Activated naive CD8-positive, alpha-beta T cell treated with anti-CD3 and anti-CD28 coated beads, Interleukin-2, amount 50 U/mL, for 24 hours (primary cell): ENCODE measurements around the gene CAB39L.

Source experiments
- ATAC-seq: fragments of 150-1000 bp; cut with Tn5 transposase; one replicate; pipeline ENCODE4 v1.10.0; 2021
- DNase-seq: peaks from one replicate; pipeline ENCODE4 v3.0.0; 2021
- H3K27ac Mint-ChIP-seq: one replicate; pipeline ENCODE4 v1.8.0; 2021; ENCODE audit warnings: mild to moderate bottlenecking, mixed read lengths
- H3K27me3 Mint-ChIP-seq: one replicate; pipeline ENCODE4 v1.8.0; 2021; ENCODE audit warnings: mixed read lengths
- H3K36me3 Mint-ChIP-seq: one replicate; pipeline ENCODE4 v1.8.0; 2021; ENCODE audit warnings: low read depth, mixed read lengths
- H3K4me1 Mint-ChIP-seq: one replicate; pipeline ENCODE4 v1.8.0; 2021; ENCODE audit warnings: mixed read lengths
- H3K4me3 Mint-ChIP-seq: one replicate; pipeline ENCODE4 v1.8.0; 2021; ENCODE audit warnings: mild to moderate bottlenecking, moderate library complexity, mixed read lengths
- H3K9me3 Mint-ChIP-seq: one replicate; pipeline ENCODE4 v1.8.0; 2021; ENCODE audit warnings: mixed read lengths

The CAB39L gene

GRCh38 chr13:49424011-49424560 lies 19.8 kb downstream of the CAB39L start:
- no peak overlapping the region for H3K4me3 Mint-ChIP-seq
- no peaks in the 10 kb centered on the region for H3K27me3 Mint-ChIP-seq
- H3K4me1 Mint-ChIP-seq, result no peaks in the 10 kb centered on the region
- H3K9me3 Mint-ChIP-seq, result no peaks in the 10 kb centered on the region
- ATAC-seq (no peak), DNase-seq (no peak)
- no peaks in the 10 kb centered on the region for H3K36me3 Mint-ChIP-seq
- no peak overlapping the region for H3K27ac Mint-ChIP-seq

- DNase-seq, result peak; percentile 6
- no peak overlapping the region for H3K4me3 Mint-ChIP-seq
- no peaks in the 10 kb centered on the region for H3K4me1 Mint-ChIP-seq
These were observed 22.5 kb downstream of the CAB39L start for GRCh38 chr13:49421391-49421790.

GRCh38 chr13:49419276-49419675 lies 24.6 kb downstream of the CAB39L start:
- no peaks in the 10 kb centered on the region for H3K4me1 Mint-ChIP-seq
- no peak overlapping the region for H3K27ac Mint-ChIP-seq
- no peak overlapping the region for H3K4me3 Mint-ChIP-seq
- H3K27me3 Mint-ChIP-seq, result peaks cover 2% of the 10 kb centered on the region
- ATAC-seq, result no peak
- DNase-seq, result no peak
- no peaks in the 10 kb centered on the region for H3K9me3 Mint-ChIP-seq
- no peaks in the 10 kb centered on the region for H3K36me3 Mint-ChIP-seq

More at GRCh38 chr13:49421391-49421790, 22.5 kb downstream of the CAB39L start:
- H3K27ac Mint-ChIP-seq, result no peak overlapping the region
- H3K27me3 Mint-ChIP-seq, result peaks cover 2% of the 10 kb centered on the region
- H3K9me3 Mint-ChIP-seq, result no peaks in the 10 kb centered on the region
- peak; percentile 78 for ATAC-seq
- no peaks in the 10 kb centered on the region for H3K36me3 Mint-ChIP-seq

- H3K27me3 Mint-ChIP-seq, result peaks cover 2% of the 10 kb centered on the region
These were observed 25.7 kb downstream of the CAB39L start for GRCh38 chr13:49418206-49418605.

GRCh38 chr13:49417161-49417560 lies 26.7 kb downstream of the CAB39L start:
- ATAC-seq (no peak), DNase-seq (no peak)
- Mint-ChIP-seq H3K4me3 (no peak overlapping the region), H3K27me3 (peaks cover 2% of the 10 kb centered on the region), H3K9me3 (no peaks in the 10 kb centered on the region), H3K36me3 (no peaks in the 10 kb centered on the region), H3K4me1 (no peaks in the 10 kb centered on the region), H3K27ac (no peak overlapping the region)

More at GRCh38 chr13:49418206-49418605, 25.7 kb downstream of the CAB39L start:
- no peaks in the 10 kb centered on the region for H3K36me3 Mint-ChIP-seq
- no peaks in the 10 kb centered on the region for H3K9me3 Mint-ChIP-seq
- H3K27ac Mint-ChIP-seq, result no peak overlapping the region
- DNase-seq (no peak), ATAC-seq (no peak)
- H3K4me1 Mint-ChIP-seq, result no peaks in the 10 kb centered on the region
- H3K4me3 Mint-ChIP-seq, result no peak overlapping the region

- H3K36me3 Mint-ChIP-seq, result no peaks in the 10 kb centered on the region
- no peak overlapping the region for H3K27ac Mint-ChIP-seq
- ATAC-seq, result no peak
- DNase-seq, result no peak
- H3K4me3 Mint-ChIP-seq, result no peak overlapping the region
- no peaks in the 10 kb centered on the region for H3K27me3 Mint-ChIP-seq
- H3K9me3 Mint-ChIP-seq, result no peaks in the 10 kb centered on the region
- H3K4me1 Mint-ChIP-seq, result no peaks in the 10 kb centered on the region
These were observed 31.1 kb downstream of the CAB39L start for GRCh38 chr13:49412749-49413148.

GRCh38 chr13:49411353-49411752 lies 32.5 kb downstream of the CAB39L start:
- Mint-ChIP-seq H3K4me1 (no peaks in the 10 kb centered on the region), H3K27me3 (no peaks in the 10 kb centered on the region), H3K36me3 (no peaks in the 10 kb centered on the region), H3K27ac (no peak overlapping the region), H3K9me3 (no peaks in the 10 kb centered on the region), H3K4me3 (no peak overlapping the region)
- ATAC-seq, result no peak
- no peak for DNase-seq

GRCh38 chr13:49410477-49410876 lies 33.4 kb downstream of the CAB39L start:
- H3K9me3 Mint-ChIP-seq, result peaks cover 5% of the 10 kb centered on the region
- no peaks in the 10 kb centered on the region for H3K4me1 Mint-ChIP-seq
- H3K27me3 Mint-ChIP-seq, result no peaks in the 10 kb centered on the region
- ATAC-seq, result no peak
- DNase-seq, result no peak
- peaks cover 2% of the 10 kb centered on the region for H3K36me3 Mint-ChIP-seq
- no peak overlapping the region for H3K27ac Mint-ChIP-seq
- no peak overlapping the region for H3K4me3 Mint-ChIP-seq

- Mint-ChIP-seq H3K9me3 (peaks cover 6% of the 10 kb centered on the region), H3K36me3 (peaks cover 5% of the 10 kb centered on the region), H3K4me3 (no peak overlapping the region), H3K4me1 (no peaks in the 10 kb centered on the region), H3K27ac (no peak overlapping the region), H3K27me3 (no peaks in the 10 kb centered on the region)
- DNase-seq, result no peak
- no peak for ATAC-seq
These were observed 33.9 kb downstream of the CAB39L start for GRCh38 chr13:49410006-49410405.

GRCh38 chr13:49409008-49409407 lies 34.9 kb downstream of the CAB39L start:
- Mint-ChIP-seq H3K36me3 (peaks cover 8% of the 10 kb centered on the region), H3K4me3 (no peak overlapping the region), H3K27ac (no peak overlapping the region), H3K9me3 (peaks cover 10% of the 10 kb centered on the region), H3K4me1 (no peaks in the 10 kb centered on the region), H3K27me3 (no peaks in the 10 kb centered on the region)
- ATAC-seq (no peak), DNase-seq (no peak)

- no peaks in the 10 kb centered on the region for H3K4me1 Mint-ChIP-seq
- ATAC-seq, result no peak
- no peak for DNase-seq
- H3K36me3 Mint-ChIP-seq, result peaks cover 14% of the 10 kb centered on the region
- H3K27ac Mint-ChIP-seq, result no peak overlapping the region
- no peak overlapping the region for H3K4me3 Mint-ChIP-seq
- peaks cover 17% of the 10 kb centered on the region for H3K9me3 Mint-ChIP-seq
- no peaks in the 10 kb centered on the region for H3K27me3 Mint-ChIP-seq
These were observed 35.9 kb downstream of the CAB39L start for GRCh38 chr13:49407936-49408335.

GRCh38 chr13:49407068-49407467 lies 36.8 kb downstream of the CAB39L start:
- Mint-ChIP-seq H3K9me3 (peaks cover 17% of the 10 kb centered on the region), H3K36me3 (peaks cover 14% of the 10 kb centered on the region), H3K27me3 (no peaks in the 10 kb centered on the region), H3K4me3 (no peak overlapping the region), H3K4me1 (no peaks in the 10 kb centered on the region), H3K27ac (no peak overlapping the region)
- DNase-seq (no peak), ATAC-seq (no peak)

GRCh38 chr13:49404703-49405020 lies 39.2 kb downstream of the CAB39L start:
- Mint-ChIP-seq H3K36me3 (peaks cover 14% of the 10 kb centered on the region), H3K9me3 (peaks cover 17% of the 10 kb centered on the region), H3K27me3 (no peaks in the 10 kb centered on the region), H3K27ac (no peak overlapping the region), H3K4me1 (no peaks in the 10 kb centered on the region), H3K4me3 (no peak overlapping the region)
- ATAC-seq, result no peak
- no peak for DNase-seq

GRCh38 chr13:49403996-49404702 lies 39.7 kb downstream of the CAB39L start:
- ATAC-seq (no peak), DNase-seq (no peak)
- no peak overlapping the region for H3K4me3 Mint-ChIP-seq
- H3K9me3 Mint-ChIP-seq, result peaks cover 17% of the 10 kb centered on the region
- H3K27ac Mint-ChIP-seq, result no peak overlapping the region
- no peaks in the 10 kb centered on the region for H3K27me3 Mint-ChIP-seq
- peaks cover 14% of the 10 kb centered on the region for H3K36me3 Mint-ChIP-seq
- no peaks in the 10 kb centered on the region for H3K4me1 Mint-ChIP-seq

GRCh38 chr13:49400755-49401659 lies 42.9 kb downstream of the CAB39L start:
- DNase-seq (no peak), ATAC-seq (no peak)
- peak overlapping the region; percentile 1 for H3K27ac Mint-ChIP-seq
- H3K9me3 Mint-ChIP-seq, result peaks cover 17% of the 10 kb centered on the region
- no peaks in the 10 kb centered on the region for H3K27me3 Mint-ChIP-seq
- peaks cover 14% of the 10 kb centered on the region for H3K36me3 Mint-ChIP-seq
- H3K4me3 Mint-ChIP-seq, result no peak overlapping the region
- no peaks in the 10 kb centered on the region for H3K4me1 Mint-ChIP-seq
